C4-2B (cell line): ENCODE results near the gene ANKRD12.

Source experiments
- ZFX ChIP-seq: fragments of 450-650 bp; IDR thresholded peaks from 2 replicates; pipeline ENCODE4 v1.6.1; 2017
- TF ChIP-seq, protein P1 (sequence below): fragments of 450-650 bp; conservative IDR thresholded peaks from 2 replicates; pipeline ENCODE4 v1.5.1; 2017; ENCODE audit warnings: mild to moderate bottlenecking

DNA sequence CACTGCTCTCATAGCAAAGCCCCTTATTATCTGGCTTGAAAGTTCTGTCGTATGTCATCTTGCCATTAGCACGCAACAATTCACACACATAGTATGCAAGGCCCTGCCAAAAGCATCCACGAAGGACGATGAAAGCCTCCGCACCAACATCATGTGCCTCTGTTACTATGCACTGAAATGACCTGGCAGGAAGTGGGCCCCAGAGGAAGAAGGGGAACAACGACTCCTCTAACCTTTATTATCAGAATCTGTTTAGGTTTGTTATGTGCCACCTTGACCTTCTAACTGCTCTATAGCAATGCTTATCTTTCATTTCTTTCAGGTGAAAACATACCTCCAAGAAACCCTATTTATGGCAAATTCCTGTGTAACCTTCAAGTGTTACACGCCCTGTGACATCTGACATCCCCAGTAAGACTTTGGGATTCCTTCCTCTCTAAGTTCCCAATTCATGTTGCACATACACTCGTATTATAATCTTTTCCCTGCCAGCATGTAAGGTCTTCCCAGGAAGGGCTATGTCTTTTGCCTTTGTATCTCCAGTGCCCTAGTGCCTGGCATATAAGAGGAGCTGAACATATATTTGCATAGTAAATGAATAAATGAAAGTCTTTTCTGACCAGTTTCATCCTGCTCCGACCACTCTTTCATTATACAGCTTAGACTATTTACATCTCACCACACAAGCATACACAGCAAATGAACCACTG is 41.1 kb upstream of the ANKRD12 start:
- TF ChIP-seq, protein P1, sequence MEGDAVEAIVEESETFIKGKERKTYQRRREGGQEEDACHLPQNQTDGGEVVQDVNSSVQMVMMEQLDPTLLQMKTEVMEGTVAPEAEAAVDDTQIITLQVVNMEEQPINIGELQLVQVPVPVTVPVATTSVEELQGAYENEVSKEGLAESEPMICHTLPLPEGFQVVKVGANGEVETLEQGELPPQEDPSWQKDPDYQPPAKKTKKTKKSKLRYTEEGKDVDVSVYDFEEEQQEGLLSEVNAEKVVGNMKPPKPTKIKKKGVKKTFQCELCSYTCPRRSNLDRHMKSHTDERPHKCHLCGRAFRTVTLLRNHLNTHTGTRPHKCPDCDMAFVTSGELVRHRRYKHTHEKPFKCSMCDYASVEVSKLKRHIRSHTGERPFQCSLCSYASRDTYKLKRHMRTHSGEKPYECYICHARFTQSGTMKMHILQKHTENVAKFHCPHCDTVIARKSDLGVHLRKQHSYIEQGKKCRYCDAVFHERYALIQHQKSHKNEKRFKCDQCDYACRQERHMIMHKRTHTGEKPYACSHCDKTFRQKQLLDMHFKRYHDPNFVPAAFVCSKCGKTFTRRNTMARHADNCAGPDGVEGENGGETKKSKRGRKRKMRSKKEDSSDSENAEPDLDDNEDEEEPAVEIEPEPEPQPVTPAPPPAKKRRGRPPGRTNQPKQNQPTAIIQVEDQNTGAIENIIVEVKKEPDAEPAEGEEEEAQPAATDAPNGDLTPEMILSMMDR, result no peak
- no peak for TF ChIP-seq ZFX
